Endothelial cell (in vitro differentiated cells): Measurements from ENCODE around the gene LBP. TPM values are rescaled to one million over a fixed set of nuclear protein-coding genes. Genes with fewer than 3 reads are reported as not detected.
"Not testable (repeated sequence)": the region's sequence is repeated elsewhere in the genome, so short reads cannot be mapped to it uniquely, and the experiment has no call there.

Experiments used
- DNase-seq: peaks from one replicate; pipeline ENCODE4 v3.0.0; 2021; ENCODE audit warnings: low spot score
- H3K27ac Mint-ChIP-seq: one replicate; pipeline ENCODE4 v1.8.0; 2021; ENCODE audit warnings: mixed read lengths, inconsistent platforms; ENCODE audit not compliant: unreplicated experiment
- H3K27me3 Mint-ChIP-seq: one replicate; pipeline ENCODE4 v1.8.0; 2021; ENCODE audit warnings: mild to moderate bottlenecking, moderate library complexity, mixed read lengths, inconsistent platforms; ENCODE audit not compliant: unreplicated experiment
- H3K36me3 Mint-ChIP-seq: one replicate; pipeline ENCODE4 v1.8.0; 2021; ENCODE audit warnings: mild to moderate bottlenecking, low read depth, mixed read lengths, inconsistent platforms; ENCODE audit not compliant: unreplicated experiment
- H3K4me1 Mint-ChIP-seq: one replicate; pipeline ENCODE4 v1.8.0; 2021; ENCODE audit warnings: mild to moderate bottlenecking, mixed read lengths, inconsistent platforms; ENCODE audit not compliant: unreplicated experiment
- H3K4me3 Mint-ChIP-seq: one replicate; pipeline ENCODE4 v1.8.0; 2021; ENCODE audit warnings: mild to moderate bottlenecking, mixed read lengths, inconsistent platforms; ENCODE audit not compliant: unreplicated experiment
- H3K9me3 Mint-ChIP-seq: one replicate; pipeline ENCODE4 v1.8.0; 2021; ENCODE audit warnings: mixed read lengths, inconsistent platforms; ENCODE audit not compliant: unreplicated experiment
- total RNA-seq: library from RNA; stranded (reverse); fragmentation: NEBNext Ultra II Directional; extraction: Animal tissue kit (Norgen Biotek cat#: 25700); gene quantifications from one replicate; pipeline ENCODE4 v1.2.1, GENCODE V29; 2021; ENCODE audit not compliant: unreplicated experiment
- TF ChIP-seq, protein P1 (sequence below): fragments of 200-600 bp; sonication (generic); IDR thresholded peaks from one replicate; pipeline ENCODE4 v1.5.0; 2021; ENCODE audit warnings: antibody characterized with exemption; ENCODE audit not compliant: unreplicated experiment

Gene LBP
- total RNA-seq, 1 donor from 2014 or later: 1.2 TPM

DNA sequence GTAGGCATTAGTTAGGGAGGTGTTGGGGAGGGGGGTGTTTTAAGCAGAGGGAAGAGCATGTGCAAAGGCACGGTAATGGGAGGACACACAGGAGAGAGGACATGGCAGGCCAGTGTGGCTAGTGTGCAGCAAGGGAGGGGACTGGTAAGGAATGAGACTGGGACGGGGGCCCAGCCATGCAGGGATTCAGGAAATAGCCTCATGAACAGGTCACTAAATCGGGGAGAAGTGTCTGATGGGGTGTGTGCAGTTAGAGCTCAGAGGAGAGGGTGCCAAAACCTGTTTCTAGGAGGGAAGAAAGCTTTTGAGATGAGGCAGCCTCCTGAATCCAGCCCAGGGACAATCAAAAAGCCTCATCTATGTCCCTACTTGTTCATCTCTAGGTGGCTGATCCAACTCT, 34.8 kb upstream of the LBP start:
- no peak for DNase-seq
- Mint-ChIP-seq H3K9me3 (no peaks in the 10 kb centered on the region), H3K27ac (no peak overlapping the region), H3K4me3 (no peak overlapping the region), H3K4me1 (no peaks in the 10 kb centered on the region), H3K27me3 (peaks cover 3% of the 10 kb centered on the region), H3K36me3 (no peaks in the 10 kb centered on the region)
- TF ChIP-seq, protein P1, sequence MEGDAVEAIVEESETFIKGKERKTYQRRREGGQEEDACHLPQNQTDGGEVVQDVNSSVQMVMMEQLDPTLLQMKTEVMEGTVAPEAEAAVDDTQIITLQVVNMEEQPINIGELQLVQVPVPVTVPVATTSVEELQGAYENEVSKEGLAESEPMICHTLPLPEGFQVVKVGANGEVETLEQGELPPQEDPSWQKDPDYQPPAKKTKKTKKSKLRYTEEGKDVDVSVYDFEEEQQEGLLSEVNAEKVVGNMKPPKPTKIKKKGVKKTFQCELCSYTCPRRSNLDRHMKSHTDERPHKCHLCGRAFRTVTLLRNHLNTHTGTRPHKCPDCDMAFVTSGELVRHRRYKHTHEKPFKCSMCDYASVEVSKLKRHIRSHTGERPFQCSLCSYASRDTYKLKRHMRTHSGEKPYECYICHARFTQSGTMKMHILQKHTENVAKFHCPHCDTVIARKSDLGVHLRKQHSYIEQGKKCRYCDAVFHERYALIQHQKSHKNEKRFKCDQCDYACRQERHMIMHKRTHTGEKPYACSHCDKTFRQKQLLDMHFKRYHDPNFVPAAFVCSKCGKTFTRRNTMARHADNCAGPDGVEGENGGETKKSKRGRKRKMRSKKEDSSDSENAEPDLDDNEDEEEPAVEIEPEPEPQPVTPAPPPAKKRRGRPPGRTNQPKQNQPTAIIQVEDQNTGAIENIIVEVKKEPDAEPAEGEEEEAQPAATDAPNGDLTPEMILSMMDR: no peak

- H3K4me3 Mint-ChIP-seq: no peak overlapping the region
Measured at GRCh38 chr20:38313676-38314075, 32.6 kb upstream of the LBP start.

DNA sequence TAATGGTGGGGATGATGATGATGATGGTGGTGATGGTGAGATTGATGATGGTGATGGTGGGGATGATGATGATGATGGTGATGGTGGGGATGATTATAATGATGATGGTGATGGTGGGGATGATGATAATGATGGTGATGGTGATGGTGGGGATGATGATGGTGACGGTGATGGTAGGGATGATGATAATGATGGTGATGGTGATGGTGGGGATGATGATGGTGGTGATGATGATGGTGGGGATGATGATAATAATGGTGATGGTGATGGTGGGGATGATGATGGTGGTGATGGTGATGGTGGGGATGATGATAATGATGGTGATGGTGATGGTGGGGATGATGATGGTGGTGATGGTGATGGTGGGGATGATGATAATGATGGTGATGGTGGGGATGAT, 31.9 kb upstream of the LBP start:
- H3K36me3 Mint-ChIP-seq, H3K27me3 Mint-ChIP-seq, H3K27ac Mint-ChIP-seq, H3K4me3 Mint-ChIP-seq, H3K4me1 Mint-ChIP-seq, H3K9me3 Mint-ChIP-seq, DNase-seq: not testable (repeated sequence)

More at GRCh38 chr20:38313676-38314075, 32.6 kb upstream of the LBP start:
- Mint-ChIP-seq H3K9me3 (no peaks in the 10 kb centered on the region), H3K27me3 (peaks cover 3% of the 10 kb centered on the region), H3K27ac (no peak overlapping the region), H3K4me1 (no peaks in the 10 kb centered on the region), H3K36me3 (no peaks in the 10 kb centered on the region)
- no peak for DNase-seq
- TF ChIP-seq, protein P1: no peak

- TF ChIP-seq, protein P1: no peak
Measured at GRCh38 chr20:38315290-38315966, 30.9 kb upstream of the LBP start.

GRCh38 chr20:38316341-38316740, 29.9 kb upstream of the LBP start:
- Mint-ChIP-seq H3K27me3 (peaks cover 3% of the 10 kb centered on the region), H3K4me3 (no peak overlapping the region), H3K9me3 (no peaks in the 10 kb centered on the region), H3K4me1 (no peaks in the 10 kb centered on the region), H3K36me3 (no peaks in the 10 kb centered on the region), H3K27ac (no peak overlapping the region)
- TF ChIP-seq, protein P1: no peak
- DNase-seq: no peak

More at GRCh38 chr20:38315290-38315966, 30.9 kb upstream of the LBP start:
- H3K27me3 Mint-ChIP-seq: peaks cover 3% of the 10 kb centered on the region
- no peak for DNase-seq
- no peaks in the 10 kb centered on the region for H3K4me1 Mint-ChIP-seq
- no peaks in the 10 kb centered on the region for H3K9me3 Mint-ChIP-seq
- H3K27ac Mint-ChIP-seq: no peak overlapping the region
- no peak overlapping the region for H3K4me3 Mint-ChIP-seq
- H3K36me3 Mint-ChIP-seq: no peaks in the 10 kb centered on the region
